WI38 (cell line): Measurements from ENCODE around the gene TNRC18.
A peak's percentile ranks its signal among the peaks of the same experiment; 100 is the strongest.

Experiments used
- H3K4me3 ChIP-seq: 2 replicates; pipeline ENCODE4 v1.5.1; 2011; ENCODE audit warnings: low read depth, mild to moderate bottlenecking, control low read depth, low read length
- TF ChIP-seq, protein P1 (sequence below): IDR thresholded peaks from 2 replicates; pipeline ENCODE4 v1.5.1; 2012; ENCODE audit warnings: low read depth, mild to moderate bottlenecking, control low read depth, low read length

Gene TNRC18

DNA sequence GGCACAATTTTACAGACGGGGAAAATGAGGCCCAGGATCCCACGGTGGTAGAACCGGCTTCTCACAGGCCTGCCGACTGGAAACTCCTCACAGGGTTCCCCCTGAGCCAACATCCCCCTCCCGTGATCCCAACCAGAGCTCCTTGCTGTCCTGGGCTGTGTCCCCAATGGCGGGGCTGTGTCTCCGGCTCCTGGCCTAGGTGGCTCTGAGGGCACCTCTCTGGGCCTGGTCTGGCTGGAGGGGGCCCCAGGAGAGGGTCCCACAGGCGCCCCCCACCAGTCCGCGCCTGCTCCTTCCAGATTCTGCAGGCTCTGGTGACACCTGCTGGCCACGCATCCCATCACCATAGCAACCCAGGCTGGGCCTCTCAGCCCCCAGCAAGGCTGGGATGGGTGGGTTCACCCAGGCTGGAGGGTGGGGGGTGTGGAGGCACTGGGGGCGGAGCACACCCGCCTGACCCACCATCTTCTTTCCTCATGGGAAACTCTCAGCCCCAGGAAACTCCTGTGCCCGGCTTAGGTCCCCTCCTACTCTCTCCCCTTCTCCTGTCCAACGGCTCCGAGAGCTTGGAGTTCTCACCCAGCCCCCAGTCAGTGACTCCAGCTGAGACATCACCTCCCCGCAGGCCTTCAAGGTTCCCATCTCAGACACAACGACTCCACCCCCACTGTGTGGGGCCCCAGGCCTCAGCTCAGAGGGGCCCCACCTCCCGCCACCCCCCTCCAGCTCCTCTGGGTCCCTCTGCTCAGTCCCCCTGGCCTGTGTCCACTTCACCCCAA is 27.1 kb upstream of the TNRC18 start:
- TF ChIP-seq, protein P1, sequence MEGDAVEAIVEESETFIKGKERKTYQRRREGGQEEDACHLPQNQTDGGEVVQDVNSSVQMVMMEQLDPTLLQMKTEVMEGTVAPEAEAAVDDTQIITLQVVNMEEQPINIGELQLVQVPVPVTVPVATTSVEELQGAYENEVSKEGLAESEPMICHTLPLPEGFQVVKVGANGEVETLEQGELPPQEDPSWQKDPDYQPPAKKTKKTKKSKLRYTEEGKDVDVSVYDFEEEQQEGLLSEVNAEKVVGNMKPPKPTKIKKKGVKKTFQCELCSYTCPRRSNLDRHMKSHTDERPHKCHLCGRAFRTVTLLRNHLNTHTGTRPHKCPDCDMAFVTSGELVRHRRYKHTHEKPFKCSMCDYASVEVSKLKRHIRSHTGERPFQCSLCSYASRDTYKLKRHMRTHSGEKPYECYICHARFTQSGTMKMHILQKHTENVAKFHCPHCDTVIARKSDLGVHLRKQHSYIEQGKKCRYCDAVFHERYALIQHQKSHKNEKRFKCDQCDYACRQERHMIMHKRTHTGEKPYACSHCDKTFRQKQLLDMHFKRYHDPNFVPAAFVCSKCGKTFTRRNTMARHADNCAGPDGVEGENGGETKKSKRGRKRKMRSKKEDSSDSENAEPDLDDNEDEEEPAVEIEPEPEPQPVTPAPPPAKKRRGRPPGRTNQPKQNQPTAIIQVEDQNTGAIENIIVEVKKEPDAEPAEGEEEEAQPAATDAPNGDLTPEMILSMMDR, result peak; percentile 35
- no peak overlapping the region for H3K4me3 ChIP-seq

DNA sequence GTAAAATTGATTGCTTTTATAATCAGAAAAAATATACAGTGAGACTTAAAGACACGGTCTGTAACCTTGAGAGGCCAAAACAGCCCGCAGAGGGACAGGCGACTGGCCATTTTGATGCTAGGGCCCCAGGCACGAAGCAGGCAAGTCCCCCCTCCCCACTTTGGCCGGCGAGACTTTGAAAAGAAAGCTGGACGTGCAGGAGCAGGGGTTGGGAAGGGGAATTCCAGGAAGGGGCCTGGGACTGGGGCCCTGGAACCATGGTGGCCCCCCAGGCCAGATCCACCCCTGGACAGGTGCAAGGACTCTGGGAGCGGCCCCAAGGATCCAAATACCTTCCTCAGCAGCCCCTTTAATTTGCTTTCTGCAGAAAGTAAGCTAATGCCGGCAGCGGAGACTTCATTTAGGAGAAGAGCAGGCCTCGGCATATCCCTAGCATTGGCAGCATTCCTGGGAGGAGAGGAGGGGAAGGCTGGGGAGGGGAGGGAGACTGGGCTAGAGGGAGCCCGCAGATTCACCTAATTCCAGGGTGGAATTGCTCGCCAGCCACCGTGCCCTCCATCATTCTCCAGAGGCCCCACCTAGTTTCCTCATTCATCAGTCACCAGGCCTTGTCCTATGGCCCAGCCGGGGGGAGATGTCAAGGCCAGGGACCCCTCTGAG is 24.9 kb upstream of the TNRC18 start:
- no peak overlapping the region for H3K4me3 ChIP-seq
- TF ChIP-seq, protein P1, result no peak

DNA sequence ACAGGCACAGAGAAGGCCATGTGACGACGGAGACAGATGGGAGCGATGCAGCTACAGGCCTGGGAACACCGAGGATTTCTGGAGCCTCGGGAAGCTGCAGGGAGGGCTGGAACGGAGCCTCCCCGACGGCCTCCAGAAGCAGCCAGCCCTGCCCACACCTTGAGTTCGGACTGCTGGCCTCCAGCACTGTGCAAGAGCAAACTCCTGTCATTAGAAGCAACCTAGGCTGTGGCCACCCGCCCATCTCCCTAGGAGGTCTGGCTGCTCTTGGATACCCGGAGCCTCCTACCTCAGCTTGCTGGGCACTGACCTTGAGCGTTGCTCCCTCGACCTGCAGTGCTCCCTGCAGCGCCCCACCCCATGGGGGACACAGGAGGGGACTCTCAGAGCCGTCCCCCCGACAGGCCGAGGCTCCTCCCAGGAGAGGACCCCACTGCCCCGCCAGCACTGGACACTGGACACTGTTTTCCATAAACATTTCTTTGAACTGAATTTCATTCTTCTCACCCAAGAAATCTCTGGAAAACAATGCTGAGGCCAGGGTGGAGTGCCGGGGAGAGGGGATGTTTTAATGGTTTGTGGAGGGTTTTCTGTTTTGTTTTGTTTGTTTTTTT is 22.5 kb upstream of the TNRC18 start:
- TF ChIP-seq, protein P1, result no peak
- no peak overlapping the region for H3K4me3 ChIP-seq

DNA sequence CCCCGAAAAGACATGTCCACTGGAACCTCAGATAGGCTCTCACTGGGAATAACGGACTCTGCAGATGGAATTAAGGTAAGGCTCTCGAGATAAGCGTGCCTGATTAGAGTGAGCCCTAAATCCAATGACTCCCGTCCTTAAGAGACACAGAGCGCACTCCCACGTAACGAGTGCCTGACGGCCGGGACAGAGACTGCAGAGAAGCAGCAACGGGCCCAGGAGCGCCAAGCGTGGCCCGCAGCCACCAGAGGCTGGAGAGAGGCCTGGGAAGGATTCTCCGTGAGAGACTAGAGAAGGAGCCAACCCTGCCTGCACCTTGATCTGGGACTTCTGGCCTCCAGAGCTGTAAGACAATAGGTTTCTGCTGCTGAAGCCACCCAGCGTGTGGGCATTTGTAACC is 20.0 kb upstream of the TNRC18 start:
- TF ChIP-seq, protein P1, result no peak
- H3K4me3 ChIP-seq, result no peak overlapping the region

DNA sequence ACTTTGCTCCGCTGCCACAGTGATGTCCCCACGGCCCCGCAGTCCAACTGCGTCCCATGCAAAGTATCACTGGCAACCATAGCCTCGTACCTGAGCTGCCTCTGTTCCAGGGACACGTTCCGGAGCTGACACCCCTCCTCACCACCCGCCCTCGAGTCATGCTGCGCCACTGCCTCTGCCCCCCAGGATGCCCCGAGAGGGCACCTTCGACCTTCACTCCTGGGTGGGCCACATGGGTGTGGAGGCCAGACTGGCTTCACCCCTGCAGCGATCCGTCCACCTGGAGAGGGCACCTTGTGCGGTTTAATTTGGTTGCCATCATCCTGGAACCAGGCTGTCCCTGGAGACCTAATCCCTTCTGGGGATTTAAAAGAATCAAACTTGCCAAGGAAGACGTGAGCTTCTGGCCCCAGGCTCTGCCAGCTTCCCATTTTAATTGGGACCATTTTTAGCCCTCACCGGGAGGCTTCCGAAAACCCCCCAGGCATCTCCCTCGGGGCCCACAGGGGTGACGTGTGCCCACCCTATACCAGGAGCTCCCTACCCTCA is 19.2 kb upstream of the TNRC18 start:
- TF ChIP-seq, protein P1, result no peak
- no peak overlapping the region for H3K4me3 ChIP-seq

DNA sequence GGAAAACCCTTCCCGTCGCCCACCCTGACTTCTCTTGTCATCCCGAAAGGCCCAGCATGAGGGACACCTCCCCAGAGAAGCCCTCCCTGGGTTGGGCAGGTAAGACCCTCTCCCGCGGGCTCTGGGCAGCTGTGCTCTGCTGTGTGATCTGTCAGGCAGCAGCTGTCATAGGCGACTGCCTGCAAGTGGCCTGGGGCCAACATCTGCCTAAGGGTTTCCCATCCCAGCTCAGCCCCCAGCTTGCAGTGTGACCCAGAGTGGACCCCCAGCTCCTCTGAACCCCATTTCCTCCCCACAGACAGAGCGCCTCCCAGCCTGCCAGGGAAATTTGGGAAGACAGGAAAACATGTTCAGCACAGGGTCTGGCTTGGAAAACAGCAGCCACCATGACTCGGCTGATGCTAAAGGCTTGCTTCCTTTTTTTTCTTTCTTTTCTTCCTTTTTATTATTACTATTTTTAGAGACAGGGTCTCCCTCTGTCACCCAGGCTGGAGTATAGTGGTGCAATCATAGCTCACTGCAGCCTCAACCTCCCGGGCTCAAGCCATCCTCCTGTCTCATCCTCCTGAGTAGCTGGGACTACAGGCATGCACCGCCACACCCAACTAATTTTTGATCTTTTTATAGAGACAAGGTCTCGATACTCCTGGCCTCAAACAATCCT is 18.3 kb upstream of the TNRC18 start:
- TF ChIP-seq, protein P1, result no peak
- H3K4me3 ChIP-seq, result no peak overlapping the region
